A549 (cell line): ENCODE results near the gene KRTAP10-7. TPM values are rescaled to one million over a fixed set of nuclear protein-coding genes. Genes with fewer than 3 reads are reported as not detected.

Experiments used
- ATAC-seq, 2 experiments: fragments of 200-7000 bp in 1 of 2; fragments of >200 bp in 1 of 2; cut with Nextera tagmentation in 1 of 2; cut with Tn5 transposase in 1 of 2; 3 replicates each; pipeline versions ENCODE4 v1.8.0 to v1.9.1; 2018 to 2020; ENCODE audit warnings: mild to moderate bottlenecking in 1 of 2, moderate library complexity in 1 of 2
- CTCF ChIA-PET: fragments of 300-600 bp; sonication (Branson Sonifier 250); formaldehyde crosslinking; extraction: SDS; loops from one replicate; lab custom pipeline; 2021; ENCODE audit warnings: antibody characterized with exemption, inconsistent platforms; lab: Yijun Ruan, JAX
- POLR2A ChIA-PET: fragments of 350-600 bp; formaldehyde crosslinking; extraction: SDS; loops from one replicate; lab custom pipeline; 2021; ENCODE audit warnings: antibody characterized with exemption, inconsistent platforms; lab: Yijun Ruan, JAX
- DNase-seq, 2 experiments: peaks; one replicate each; pipeline versions ENCODE4 v3.0.0 to v3.0.0-alpha.2; 2011 to 2016; ENCODE audit warnings: low read depth in 1 of 2, low spot score in 1 of 2
- FAIRE-seq: peaks from 2 replicates; lab custom pipeline; 2011; peaks lifted over from hg19 to GRCh38; lab: Jason Lieb, UNC
- H3K27ac ChIP-seq, 2 experiments: fragments of >200 bp; sonication (Bioruptor Twin); formaldehyde crosslinking; 3 replicates each; pipeline ENCODE4 v1.5.1; 2016 to 2017
- H3K4me1 ChIP-seq: fragments of >200 bp; sonication (Bioruptor Twin); formaldehyde crosslinking; 3 replicates; pipeline ENCODE4 v1.6.1; 2016
- H3K4me2 ChIP-seq: fragments of >200 bp; sonication (Bioruptor Twin); formaldehyde crosslinking; 3 replicates; pipeline ENCODE4 v1.6.1; 2016
- H3K4me3 ChIP-seq: fragments of >200 bp; sonication (Bioruptor Twin); formaldehyde crosslinking; 3 replicates; pipeline ENCODE4 v1.5.1; 2016
- H3K9me3 ChIP-seq: fragments of >200 bp; sonication (Bioruptor Twin); formaldehyde crosslinking; 3 replicates; pipeline ENCODE4 v1.6.1; 2016
- ATOH8 ChIP-seq: fragments of 250-450 bp; sonication (Bioruptor Pico); IDR thresholded peaks from 2 replicates; pipeline ENCODE4 v1.5.0; 2020; ENCODE audit warnings: low read depth, mild to moderate bottlenecking, moderate library complexity
- BHLHE40 ChIP-seq: IDR thresholded peaks from 2 replicates; pipeline ENCODE4 v1.6.1; 2012; ENCODE audit warnings: low read depth, low read length, inconsistent platforms
- CHD4 ChIP-seq: fragments of 200-600 bp; sonication (generic); IDR thresholded peaks from 2 replicates; pipeline ENCODE4 v1.6.1; 2016; ENCODE audit warnings: antibody characterized with exemption, mild to moderate bottlenecking, borderline replicate concordance
- CTCF ChIP-seq: fragments of >200 bp; sonication (Bioruptor Twin); formaldehyde crosslinking; IDR thresholded peaks from 3 replicates; pipeline ENCODE4 v1.5.1; 2016
- ELK1 ChIP-seq: fragments of 150-350 bp; IDR thresholded peaks from 2 replicates; pipeline ENCODE4 v1.6.1; 2014; ENCODE audit warnings: low read depth, mild to moderate bottlenecking, low read length
- EP300 ChIP-seq, 2 experiments: fragments of >200 bp; sonication (Bioruptor Twin); formaldehyde crosslinking; IDR thresholded peaks; 2 replicates in 1 of 2; 3 replicates in 1 of 2; pipeline ENCODE4 v1.6.1; 2016 to 2017
- FOSB ChIP-seq: fragments of 250-450 bp; sonication (Bioruptor Pico); IDR thresholded peaks from 2 replicates; pipeline ENCODE4 v1.5.0; 2020; ENCODE audit warnings: mild to moderate bottlenecking, moderate library complexity
- FOSL2 ChIP-seq, 2 experiments: fragments of 450-650 bp in 1 of 2; fragments of >200 bp in 1 of 2; sonication (Bioruptor Twin) in 1 of 2; formaldehyde crosslinking; IDR thresholded peaks; 2 replicates each; pipeline versions ENCODE4 v1.5.0 to v1.6.1; 2016 to 2020; ENCODE audit warnings: mild to moderate bottlenecking in 1 of 2, moderate library complexity in 1 of 2
- GATA3 ChIP-seq: IDR thresholded peaks from 2 replicates; pipeline ENCODE4 v1.6.1; 2012; ENCODE audit warnings: borderline replicate concordance
- HDAC2 ChIP-seq: fragments of 200-600 bp; sonication (generic); IDR thresholded peaks from 2 replicates; pipeline ENCODE4 v1.6.1; 2016
- KDM5A ChIP-seq: fragments of 200-600 bp; sonication (generic); IDR thresholded peaks from 2 replicates; pipeline ENCODE4 v1.6.1; 2016; ENCODE audit warnings: antibody characterized with exemption, mild to moderate bottlenecking
- MAFK ChIP-seq: fragments of 450-650 bp; IDR thresholded peaks from 2 replicates; pipeline ENCODE4 v1.6.1; 2014; ENCODE audit not compliant: partially characterized antibody
- MYC ChIP-seq: IDR thresholded peaks from 2 replicates; pipeline ENCODE4 v1.6.1; 2012; ENCODE audit warnings: mild to moderate bottlenecking, inconsistent platforms, low read length, improper control_type of control experiment, borderline replicate concordance
- NFE2L2 ChIP-seq: fragments of 150-350 bp; conservative IDR thresholded peaks from 2 replicates; pipeline ENCODE4 v1.6.1; 2014; ENCODE audit warnings: low read length
- RAD21 ChIP-seq, 2 experiments: fragments of >200 bp in 1 of 2; sonication (Bioruptor Twin) in 1 of 2; formaldehyde crosslinking in 1 of 2; IDR thresholded peaks in 1 of 2; conservative IDR thresholded peaks in 1 of 2; 2 replicates in 1 of 2; 3 replicates in 1 of 2; pipeline ENCODE4 v1.6.1; 2012 to 2018; ENCODE audit warnings: inconsistent platforms in 1 of 2
- RARB ChIP-seq: fragments of 250-450 bp; sonication (Bioruptor Pico); IDR thresholded peaks from 2 replicates; pipeline ENCODE4 v1.8.0; 2021; ENCODE audit warnings: mild to moderate bottlenecking, moderate library complexity
- REST ChIP-seq: fragments of 200-600 bp; sonication (generic); IDR thresholded peaks from 2 replicates; pipeline ENCODE4 v1.6.1; 2016; ENCODE audit warnings: antibody characterized with exemption, mild to moderate bottlenecking, moderate library complexity
- RFX5 ChIP-seq: fragments of 450-650 bp; IDR thresholded peaks from 2 replicates; pipeline ENCODE4 v1.7.1; 2014; ENCODE audit warnings: antibody characterized with exemption, mild to moderate bottlenecking, moderate library complexity
- SMC3 ChIP-seq: fragments of >200 bp; sonication (Bioruptor Twin); formaldehyde crosslinking; IDR thresholded peaks from 3 replicates; pipeline ENCODE4 v1.6.1; 2018; ENCODE audit warnings: inconsistent platforms
- TP53 ChIP-seq: fragments of 250-450 bp; sonication (Bioruptor Pico); IDR thresholded peaks from 2 replicates; pipeline ENCODE4 v1.5.0; 2021; ENCODE audit warnings: mild to moderate bottlenecking, moderate library complexity
- ZC3H11A ChIP-seq: fragments of 450-650 bp; IDR thresholded peaks from 2 replicates; pipeline ENCODE4 v1.6.1; 2014; ENCODE audit warnings: antibody characterized with exemption, mild to moderate bottlenecking
- ZFP36 ChIP-seq: fragments of 450-650 bp; IDR thresholded peaks from 2 replicates; pipeline ENCODE4 v1.6.1; 2014; ENCODE audit warnings: borderline replicate concordance; ENCODE audit not compliant: partially characterized antibody
- WGBS: methylation state at CpG from one replicate; pipeline ENCODE4 v1.1.6; 2017; ENCODE audit errors: missing lambda C conversion rate; 5-methylcytosine and 5-hydroxymethylcytosine counted together
- polyA plus RNA-seq, 4 experiments: library from polyadenylated mRNA; depleted of rRNA in 3 of 4; stranded (reverse); fragments of >200 nt; fragmentation: RNase III in 1 of 4; extraction: RNeasy Plus Mini Kit Qiagen cat#74134 plus additional on column Dnase treatment in 1 of 4; gene quantifications; 2 replicates in 3 of 4; 3 replicates in 1 of 4; pipeline ENCODE4 v1.2.3, GENCODE V29; 2011 to 2017
- TF ChIP-seq, protein P1 (sequence below): fragments of >200 bp; sonication (Bioruptor Twin); formaldehyde crosslinking; IDR thresholded peaks from 2 replicates; pipeline ENCODE4 v1.6.1; 2016

Gene KRTAP10-7
- polyA plus RNA-seq, 2 of the 4 experiments (the other 2 are of a cell fraction): not detected

- no peak overlapping the region for H3K4me3 ChIP-seq
- H3K27ac ChIP-seq: no peak overlapping the region
- ATAC-seq (peak; percentile 19 to 37; a peak in 2 of 6 replicates), DNase-seq (no peak), FAIRE-seq (no peak)
- H3K9me3 ChIP-seq: no peaks in the 10 kb centered on the region
- POLR2A ChIA-PET: no interaction called here
- no peaks in the 10 kb centered on the region for H3K4me1 ChIP-seq
- TF ChIP-seq GATA3: no peak
- no peak for TF ChIP-seq EP300 (IDR thresholded peaks at IDR 0.05)
- 68% methylated on average over 5 of the region's 9 CpGs for WGBS
- CTCF ChIA-PET: no interaction called here
- no peak overlapping the region for H3K4me2 ChIP-seq
Observed at GRCh38 chr21:44596068-44596725, 4.2 kb upstream of the KRTAP10-7 start.

DNA sequence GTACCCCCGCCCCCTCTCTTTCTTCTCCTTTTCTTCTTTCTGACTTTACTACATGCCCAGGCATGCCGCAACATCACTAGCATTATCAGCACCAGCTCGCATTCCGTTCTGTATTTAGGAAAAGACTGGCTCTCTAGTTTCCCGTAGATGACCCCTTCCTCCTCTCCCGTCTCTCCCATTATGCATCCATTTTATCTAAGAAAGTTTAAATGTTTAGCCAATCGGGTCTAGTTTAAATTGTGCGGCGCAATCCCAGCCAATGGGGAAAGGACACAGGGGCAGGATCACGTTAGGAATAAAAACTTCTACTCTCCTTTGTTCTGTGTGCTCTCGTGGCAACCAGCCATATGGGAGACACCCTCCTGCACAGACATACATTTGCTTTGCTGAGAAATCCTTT, 2.3 kb upstream of the KRTAP10-7 start:
- POLR2A ChIA-PET: no interaction called here
- TF ChIP-seq CHD4: no peak
- TF ChIP-seq FOSB (CRISPR knock-in tag): no peak
- TF ChIP-seq, protein P1, sequence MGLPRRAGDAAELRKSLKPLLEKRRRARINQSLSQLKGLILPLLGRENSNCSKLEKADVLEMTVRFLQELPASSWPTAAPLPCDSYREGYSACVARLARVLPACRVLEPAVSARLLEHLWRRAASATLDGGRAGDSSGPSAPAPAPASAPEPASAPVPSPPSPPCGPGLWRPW: no peak
- no peak for TF ChIP-seq FOSL2 (IDR thresholded peaks at IDR 0.05)
- no peak for TF ChIP-seq FOSL2 (CRISPR knock-in tag; IDR thresholded peaks at IDR 0.05)
- TF ChIP-seq KDM5A: no peak
- no peak for TF ChIP-seq MAFK
- no peak for TF ChIP-seq ATOH8 (CRISPR knock-in tag)
- TF ChIP-seq RARB (CRISPR knock-in tag): no peak
- TF ChIP-seq CTCF: no peak
- TF ChIP-seq ELK1: no peak
- TF ChIP-seq SMC3: no peak
- TF ChIP-seq RAD21 (conservative IDR thresholded peaks at IDR 0.05 in 1 of 2, IDR thresholded peaks at IDR 0.05 in 1 of 2): no peak
- TF ChIP-seq, all 56 proteins: peak for 0
- Histone ChIP-seq H3K4me1 (no peaks in the 10 kb centered on the region), H3K9me3 (no peaks in the 10 kb centered on the region), H3K27ac (no peak overlapping the region), H3K4me3 (no peak overlapping the region), H3K4me2 (no peak overlapping the region)
- ATAC-seq: no peak
- no peak for FAIRE-seq
- WGBS: 77% methylated on average over 11 of the region's 11 CpGs
- no peak for DNase-seq
- CTCF ChIA-PET: no interaction called here

DNA sequence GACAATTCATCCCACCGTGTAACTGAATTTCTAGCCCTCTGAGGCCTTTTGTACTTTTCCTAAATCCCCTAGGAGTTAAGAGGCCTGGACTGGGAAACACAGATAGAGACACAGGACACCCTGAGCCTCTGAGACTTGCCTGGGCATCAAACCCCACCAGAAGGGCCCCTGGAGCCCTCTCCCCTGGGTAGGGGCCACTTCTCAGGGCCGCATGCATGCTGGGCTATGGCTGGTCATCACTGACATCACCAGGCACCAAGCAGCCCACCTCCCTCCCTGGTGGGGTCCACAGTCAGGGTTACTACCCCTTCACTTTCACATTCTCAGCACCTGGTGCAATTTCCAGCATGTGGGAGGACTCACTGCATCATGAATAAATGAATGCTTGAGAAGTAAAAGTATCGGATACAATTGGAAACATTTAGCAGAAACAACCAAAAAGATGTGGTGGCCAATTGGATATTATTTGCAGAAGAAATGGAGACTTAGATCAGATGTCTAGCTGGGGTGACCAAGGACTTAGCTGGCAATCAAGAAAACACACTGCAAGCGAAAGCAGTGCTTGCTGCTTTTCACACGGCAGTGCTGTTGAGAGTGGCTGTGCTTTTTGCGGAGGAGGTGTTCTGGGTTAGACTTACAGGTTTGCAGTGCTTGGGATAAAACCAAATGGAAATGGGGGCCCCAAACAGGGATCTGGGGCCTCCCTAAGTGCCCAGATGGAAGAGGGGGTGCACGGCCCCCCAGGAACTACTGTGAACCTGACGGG, 950 bp upstream of the KRTAP10-7 start:
- CTCF ChIA-PET: no interaction called here
- DNase-seq (no peak), ATAC-seq (no peak), FAIRE-seq (no peak)
- Histone ChIP-seq H3K4me1 (no peaks in the 10 kb centered on the region), H3K4me2 (no peak overlapping the region), H3K9me3 (no peaks in the 10 kb centered on the region), H3K27ac (no peak overlapping the region), H3K4me3 (no peak overlapping the region)
- POLR2A ChIA-PET: no interaction called here
- 74% methylated on average over 8 of the region's 8 CpGs for WGBS
- TF ChIP-seq ATOH8 (CRISPR knock-in tag): no peak
- TF ChIP-seq RARB (CRISPR knock-in tag): no peak
- no peak for TF ChIP-seq BHLHE40
- no peak for TF ChIP-seq FOSL2 (IDR thresholded peaks at IDR 0.05)
- TF ChIP-seq FOSL2 (CRISPR knock-in tag; IDR thresholded peaks at IDR 0.05): no peak
- TF ChIP-seq ZFP36: no peak
- no peak for TF ChIP-seq MYC
- no peak for TF ChIP-seq TP53 (CRISPR knock-in tag)
- TF ChIP-seq RFX5: no peak
- TF ChIP-seq REST: no peak
- no peak for TF ChIP-seq MAFK
- no peak for TF ChIP-seq HDAC2
- TF ChIP-seq ZC3H11A: no peak
- TF ChIP-seq NFE2L2: no peak
